Right atrium auricular region (tissue), 2 donors: Measurements from ENCODE around the gene CNTNAP2. TPM values are rescaled to one million over a fixed set of nuclear protein-coding genes. Genes with fewer than 3 reads are reported as not detected.

Experiments
- DNase-seq: peaks from one replicate; pipeline ENCODE4 v3.0.0-alpha.2; 2019; ENCODE audit warnings: low spot score
- H3K27ac ChIP-seq, 2 donors: fragments of 200-600 bp; sonication (generic); 1 replicate in 1 of 2; 2 replicates in 1 of 2; pipeline ENCODE4 v1.5.1; 2016 to 2019
- H3K27me3 ChIP-seq, 2 donors: fragments of 200-600 bp; sonication (generic); one replicate each; pipeline versions ENCODE4 v1.5.1 to v1.6.0; 2017 to 2019
- H3K36me3 ChIP-seq: fragments of 200-600 bp; sonication (generic); one replicate; pipeline ENCODE4 v1.5.1; 2016
- H3K4me1 ChIP-seq, 2 donors: fragments of 200-600 bp; sonication (generic); one replicate each; pipeline versions ENCODE4 v1.5.1 to v1.6.0; 2017 to 2019
- H3K4me3 ChIP-seq, 2 donors: fragments of 200-600 bp; sonication (generic); 1 replicate in 1 of 2; 2 replicates in 1 of 2; pipeline ENCODE4 v1.5.1; 2017 to 2019; ENCODE audit warnings: mild to moderate bottlenecking in 1 of 2, moderate library complexity in 1 of 2
- H3K9me3 ChIP-seq, 2 donors: fragments of 200-600 bp; sonication (generic); one replicate each; pipeline ENCODE4 v1.5.1; 2019
- CTCF ChIP-seq, 2 donors: fragments of 200-600 bp; sonication (generic); IDR thresholded peaks; one replicate each; pipeline ENCODE4 v1.5.1; 2019; ENCODE audit warnings: antibody characterized with exemption in 2 of 2
- total RNA-seq, 2 donors: library from RNA; depleted of rRNA; stranded (reverse); fragments of >200 nt; gene quantifications; one replicate each; pipeline ENCODE4 v1.1.0, GENCODE V29; 2016

CNTNAP2 gene
- total RNA-seq, 2 donors from 2014 or later, result 1.1 to 1.7 TPM

DNA sequence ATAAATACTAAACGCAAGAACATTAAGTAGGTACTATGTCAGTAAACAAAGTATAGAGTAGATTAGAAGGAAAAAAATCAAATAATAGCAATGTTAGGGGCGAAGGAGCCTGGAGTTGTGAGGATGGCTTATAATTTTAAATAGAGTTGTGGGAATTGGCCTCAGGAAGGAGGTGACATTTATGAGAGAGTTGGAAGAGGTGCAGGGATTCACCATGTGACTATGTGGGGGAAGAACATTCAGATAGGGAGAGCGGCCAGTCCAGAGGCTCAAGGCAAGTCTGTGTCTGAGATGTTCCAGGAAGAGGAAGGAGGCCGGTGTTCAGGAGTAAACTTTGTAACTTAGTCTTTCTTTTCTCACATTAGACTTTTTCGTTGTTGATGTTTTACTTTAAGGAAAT is 1695.3 kb downstream of the CNTNAP2 start:
- Histone ChIP-seq H3K36me3 (no peaks in the 10 kb centered on the region), H3K9me3 (no peaks in the 10 kb centered on the region), H3K4me1 (no peaks in the 10 kb centered on the region), H3K4me3 (no peak overlapping the region), H3K27ac (no peak overlapping the region), H3K27me3 (no peaks in the 10 kb centered on the region)
- TF ChIP-seq CTCF (IDR thresholded peaks at IDR 0.05), result no peak
- DNase-seq, result no peak

DNA sequence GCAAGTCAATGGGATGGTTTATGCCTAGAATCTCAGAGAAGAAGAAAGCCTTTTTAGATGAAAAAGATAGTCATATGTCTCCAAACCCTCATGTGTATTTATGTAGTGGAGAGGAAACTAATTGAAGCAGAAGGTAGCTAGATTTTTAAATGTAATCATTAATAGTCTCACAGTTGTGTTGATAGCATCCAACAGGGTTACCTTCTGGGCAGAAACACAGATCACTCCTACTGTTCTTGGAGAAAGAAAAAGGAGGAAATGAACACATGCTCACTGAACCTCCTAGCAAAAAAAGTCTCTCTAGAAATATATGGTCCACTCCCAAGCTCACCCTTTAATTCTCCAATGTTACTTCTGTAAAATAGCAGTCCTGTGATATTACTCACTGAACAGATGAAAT is 1696.7 kb downstream of the CNTNAP2 start:
- H3K27ac ChIP-seq, result no peak overlapping the region

DNA sequence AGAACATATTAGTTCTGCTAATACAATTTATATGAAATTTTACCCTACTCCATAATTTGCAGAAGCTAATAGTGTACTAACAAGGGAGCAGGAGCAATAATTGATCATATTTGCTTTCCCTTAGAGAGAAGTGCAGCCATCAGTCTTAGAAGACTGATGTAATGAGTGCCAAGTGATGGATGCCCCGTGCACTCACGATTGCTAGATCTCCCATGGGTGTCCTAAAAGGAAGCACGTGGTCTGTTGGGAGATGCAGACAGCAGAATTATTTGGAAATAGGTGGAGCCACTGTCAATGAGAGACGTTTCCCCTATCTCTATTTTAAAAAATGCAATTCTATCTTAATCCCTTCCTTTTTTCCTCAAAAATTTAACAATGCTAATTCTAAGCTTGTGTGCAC is 1701.7 kb downstream of the CNTNAP2 start:
- Histone ChIP-seq H3K9me3 (no peaks in the 10 kb centered on the region), H3K27ac (no peak overlapping the region), H3K27me3 (no peaks in the 10 kb centered on the region), H3K4me3 (no peak overlapping the region), H3K4me1 (no peaks in the 10 kb centered on the region), H3K36me3 (no peaks in the 10 kb centered on the region)
- TF ChIP-seq CTCF (IDR thresholded peaks at IDR 0.05), result no peak
- no peak for DNase-seq

More for the DNA sequence above, 1696.7 kb downstream of the CNTNAP2 start:
- no peaks in the 10 kb centered on the region for H3K36me3 ChIP-seq
- no peaks in the 10 kb centered on the region for H3K4me1 ChIP-seq
- H3K9me3 ChIP-seq, result no peaks in the 10 kb centered on the region
- no peaks in the 10 kb centered on the region for H3K27me3 ChIP-seq
- no peak for TF ChIP-seq CTCF (IDR thresholded peaks at IDR 0.05)
- no peak overlapping the region for H3K4me3 ChIP-seq
- no peak for DNase-seq

DNA sequence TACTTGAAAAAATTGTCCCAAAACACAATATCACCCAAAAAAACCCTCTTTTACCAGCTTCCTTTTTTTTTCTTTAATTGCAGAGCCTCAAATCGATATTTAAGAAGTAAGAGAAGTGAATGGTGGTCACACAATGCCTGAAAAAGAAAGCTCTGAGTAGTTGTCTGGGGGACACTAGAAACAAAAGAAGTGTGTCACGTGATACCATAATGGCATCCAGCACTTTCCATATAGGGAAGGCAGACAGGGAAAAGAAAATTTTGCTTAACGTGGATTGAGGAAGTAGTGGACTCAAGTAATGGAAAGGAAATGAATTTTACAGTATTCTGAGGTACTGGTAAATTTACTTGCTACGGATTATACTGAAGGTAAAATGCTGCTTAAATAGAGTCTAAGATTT is 1708.1 kb downstream of the CNTNAP2 start:
- no peak for DNase-seq
- no peaks in the 10 kb centered on the region for H3K9me3 ChIP-seq
- no peaks in the 10 kb centered on the region for H3K4me1 ChIP-seq
- H3K36me3 ChIP-seq, result no peaks in the 10 kb centered on the region
- no peak overlapping the region for H3K27ac ChIP-seq
- no peaks in the 10 kb centered on the region for H3K27me3 ChIP-seq
- TF ChIP-seq CTCF (IDR thresholded peaks at IDR 0.05), result no peak
- no peak overlapping the region for H3K4me3 ChIP-seq

DNA sequence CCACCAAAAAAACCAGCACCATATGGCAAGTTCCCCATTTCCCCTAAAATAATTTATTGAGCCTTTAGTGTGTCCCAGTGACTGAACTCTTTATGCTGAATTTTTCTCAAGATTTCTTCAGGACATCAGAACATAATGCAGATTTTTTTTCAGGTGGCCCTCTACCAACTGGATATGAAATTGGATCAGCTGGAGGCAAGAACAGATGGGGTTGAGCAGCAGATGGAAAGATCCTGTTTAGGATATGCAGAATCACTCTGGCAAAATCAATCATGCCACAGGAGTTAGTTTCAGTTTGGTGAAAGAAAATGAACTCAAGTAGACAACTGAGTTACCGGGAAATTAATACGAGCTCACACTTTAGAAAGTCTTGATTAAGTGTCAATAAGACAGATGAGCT is 1712.4 kb downstream of the CNTNAP2 start:
- H3K4me3 ChIP-seq, result no peak overlapping the region
- no peak overlapping the region for H3K27ac ChIP-seq
- no peaks in the 10 kb centered on the region for H3K27me3 ChIP-seq
- no peak for DNase-seq
- no peaks in the 10 kb centered on the region for H3K4me1 ChIP-seq
- H3K9me3 ChIP-seq, result no peaks in the 10 kb centered on the region
- TF ChIP-seq CTCF (IDR thresholded peaks at IDR 0.05), result no peak
- H3K36me3 ChIP-seq, result no peaks in the 10 kb centered on the region

GRCh38 chr7:147833557-147833956 is 1717.0 kb downstream of the CNTNAP2 start:
- Histone ChIP-seq H3K27me3 (no peaks in the 10 kb centered on the region), H3K9me3 (no peaks in the 10 kb centered on the region), H3K27ac (no peak overlapping the region), H3K4me3 (no peak overlapping the region), H3K4me1 (no peaks in the 10 kb centered on the region), H3K36me3 (no peaks in the 10 kb centered on the region)
- no peak for TF ChIP-seq CTCF (IDR thresholded peaks at IDR 0.05)
- no peak for DNase-seq
